Right hindlimb (tissue), 1 donor: ENCODE data around the gene TYMP.

Experiments
- DNase-seq: peaks from one replicate; pipeline ENCODE4 v3.0.0-alpha.2; 2018

TYMP gene

GRCh38 chr22:50482107-50483074 is 47.4 kb downstream of the TYMP start:
- no peak for DNase-seq

GRCh38 chr22:50481440-50482106 is 48.2 kb downstream of the TYMP start, which contains the start of gene ADM2:
ADM2 (plus strand) TSS chr22:50481543; CDS start chr22:50481848, 305 bp downstream.
- no peak for DNase-seq

- no peak for DNase-seq
Observed at GRCh38 chr22:50481045-50481439, 48.8 kb downstream of the TYMP start.

- no peak for DNase-seq
Observed at GRCh38 chr22:50479721-50480120, 50.1 kb downstream of the TYMP start.

GRCh38 chr22:50477923-50478322 is 51.9 kb downstream of the TYMP start:
- no peak for DNase-seq

- no peak for DNase-seq
Observed at GRCh38 chr22:50476868-50477267, 52.9 kb downstream of the TYMP start.
